GM23248 (cell line): ENCODE data around the gene INPP5D.

Experiments used
- EZH2 ChIP-seq: fragments of 200-600 bp; sonication (generic); IDR thresholded peaks from 2 replicates; pipeline ENCODE4 v1.6.1; 2018; ENCODE audit warnings: antibody characterized with exemption, mild to moderate bottlenecking; ENCODE audit not compliant: insufficient read depth, poor library complexity, severe bottlenecking
- EZH2phosphoT487 ChIP-seq: fragments of 200-600 bp; sonication (generic); IDR thresholded peaks from 2 replicates; pipeline ENCODE4 v1.6.1; 2018; ENCODE audit warnings: antibody characterized with exemption, moderate library complexity, mild to moderate bottlenecking, low read depth; ENCODE audit not compliant: insufficient read depth

DNA sequence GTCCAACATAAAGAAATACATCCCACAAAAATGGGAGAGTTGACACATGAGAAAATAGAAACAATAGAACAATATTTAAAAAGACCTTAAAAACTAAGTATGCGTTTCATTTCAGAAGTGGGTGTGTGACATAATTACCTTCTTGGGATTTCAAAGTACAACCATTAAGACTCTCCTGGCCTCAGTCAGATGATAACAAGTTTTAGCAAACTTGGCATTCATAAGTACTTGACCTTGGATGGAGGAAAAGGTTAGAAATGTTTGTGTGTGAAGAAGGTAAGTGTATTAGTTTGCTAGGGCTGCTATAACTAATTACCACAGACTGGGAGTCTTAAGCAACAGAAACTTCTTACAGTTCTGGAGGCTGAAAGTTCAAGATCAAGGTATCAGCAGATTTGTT, 42.2 kb upstream of the INPP5D start:
- TF ChIP-seq EZH2 (no peak), EZH2phosphoT487 (no peak)
